ENCODE results near the gene SSR3. TPM values are rescaled to one million over a fixed set of nuclear protein-coding genes. Genes with fewer than 3 reads are reported as not detected.

Gene SSR3
- total and polyA plus RNA-seq, 9 donors = 53.4 to 303 (median 160) TPM

GRCh38 chr3:156543043-156543555, 11.8 kb downstream of the SSR3 start:
- Histone ChIP-seq H3K36me3 (no peaks in the 10 kb centered on the region), H3K4me1 (ENCODE audit: insufficient read depth) (peaks cover 5% of the 10 kb centered on the region), H3K27ac (no peak overlapping the region), H3K4me3 (no peak overlapping the region), H3K27me3 (no peaks in the 10 kb centered on the region), H3K9me3 (no peaks in the 10 kb centered on the region)
- intact Hi-C loops (cut with DNase I) = loop anchor here in 2 of 4 donors (5.0 to 10.0 kb wide), 2 partner anchors 134 to 622 kb away; partner anchors contain the start of gene CCNL1 (in 1 of the 2)
- no peak for DNase-seq
- 47 to 56% (median 47%) methylated on average over 2 of the region's 2 CpGs for WGBS, 3 donors
- TF ChIP-seq, protein P1, sequence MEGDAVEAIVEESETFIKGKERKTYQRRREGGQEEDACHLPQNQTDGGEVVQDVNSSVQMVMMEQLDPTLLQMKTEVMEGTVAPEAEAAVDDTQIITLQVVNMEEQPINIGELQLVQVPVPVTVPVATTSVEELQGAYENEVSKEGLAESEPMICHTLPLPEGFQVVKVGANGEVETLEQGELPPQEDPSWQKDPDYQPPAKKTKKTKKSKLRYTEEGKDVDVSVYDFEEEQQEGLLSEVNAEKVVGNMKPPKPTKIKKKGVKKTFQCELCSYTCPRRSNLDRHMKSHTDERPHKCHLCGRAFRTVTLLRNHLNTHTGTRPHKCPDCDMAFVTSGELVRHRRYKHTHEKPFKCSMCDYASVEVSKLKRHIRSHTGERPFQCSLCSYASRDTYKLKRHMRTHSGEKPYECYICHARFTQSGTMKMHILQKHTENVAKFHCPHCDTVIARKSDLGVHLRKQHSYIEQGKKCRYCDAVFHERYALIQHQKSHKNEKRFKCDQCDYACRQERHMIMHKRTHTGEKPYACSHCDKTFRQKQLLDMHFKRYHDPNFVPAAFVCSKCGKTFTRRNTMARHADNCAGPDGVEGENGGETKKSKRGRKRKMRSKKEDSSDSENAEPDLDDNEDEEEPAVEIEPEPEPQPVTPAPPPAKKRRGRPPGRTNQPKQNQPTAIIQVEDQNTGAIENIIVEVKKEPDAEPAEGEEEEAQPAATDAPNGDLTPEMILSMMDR (IDR thresholded peaks at IDR 0.05) = no peak

GRCh38 chr3:156542101-156543042, 12.5 kb downstream of the SSR3 start:
- Histone ChIP-seq H3K36me3 (no peaks in the 10 kb centered on the region), H3K27me3 (no peaks in the 10 kb centered on the region), H3K4me1 (ENCODE audit: insufficient read depth) (peaks cover 3% of the 10 kb centered on the region), H3K27ac (peak overlapping the region in 1 of 2 donors; percentile 8), H3K9me3 (no peaks in the 10 kb centered on the region), H3K4me3 (no peak overlapping the region)
- WGBS, 3 donors = 5 to 7% (median 6%) methylated on average over 5 of the region's 5 CpGs
- intact Hi-C loops (cut with DNase I) = loop anchor here in 2 of 4 donors (5.0 to 10.0 kb wide), 2 partner anchors 135 to 622 kb away; partner anchors contain the start of gene CCNL1 (in 1 of the 2)
- TF ChIP-seq, protein P1 (IDR thresholded peaks at IDR 0.05) = no peak
- TF ChIP-seq EP300 (IDR thresholded peaks at IDR 0.05) (no peak), POLR2A (IDR thresholded peaks at IDR 0.05) (no peak)
- DNase-seq = peak in 3 of 5 donors; percentile 45 to 78 (median 60)

- no peak for DNase-seq
- Histone ChIP-seq H3K36me3 (no peaks in the 10 kb centered on the region), H3K4me1 (ENCODE audit: insufficient read depth) (peaks cover 6% of the 10 kb centered on the region), H3K27me3 (no peaks in the 10 kb centered on the region), H3K4me3 (no peak overlapping the region), H3K27ac (no peak overlapping the region), H3K9me3 (no peaks in the 10 kb centered on the region)
- WGBS, 3 donors = 94 to 99% (median 96%) methylated on average over 1 of the region's 1 CpG
- TF ChIP-seq POLR2A (IDR thresholded peaks at IDR 0.05) (no peak), EP300 (IDR thresholded peaks at IDR 0.05) (no peak)
- TF ChIP-seq, protein P1 (IDR thresholded peaks at IDR 0.05) = no peak
- intact Hi-C loops (cut with DNase I) = loop anchor here in 3 of 4 donors (5.0 to 10.0 kb wide), 4 partner anchors 137 to 625 kb away; partner anchors contain the start of gene CCNL1 (in 1 of the 3)
Measured at GRCh38 chr3:156539802-156540201, 15.1 kb downstream of the SSR3 start.

GRCh38 chr3:156539051-156539450, 15.9 kb downstream of the SSR3 start:
- intact Hi-C loops (cut with DNase I) = loop anchor here in 2 of 4 donors (10.0 kb wide), 2 partner anchors 546 to 596 kb away; no protein-coding TSS in a partner anchor
- no peak for DNase-seq
- no peaks in the 10 kb centered on the region for H3K36me3 ChIP-seq
- WGBS, 3 donors = 68 to 83% (median 80%) methylated on average over 2 of the region's 2 CpGs
- H3K4me1 ChIP-seq (ENCODE audit: insufficient read depth) = peaks cover 6% of the 10 kb centered on the region
- no peaks in the 10 kb centered on the region for H3K9me3 ChIP-seq
- H3K4me3 ChIP-seq = no peak overlapping the region
- H3K27ac ChIP-seq = no peak overlapping the region
- TF ChIP-seq POLR2A (IDR thresholded peaks at IDR 0.05) (no peak), EP300 (IDR thresholded peaks at IDR 0.05) (no peak)
- TF ChIP-seq, protein P1 (IDR thresholded peaks at IDR 0.05) = no peak
- H3K27me3 ChIP-seq = no peaks in the 10 kb centered on the region

Measured in ovary (tissue), 9 donors.